H9 (cell line): ENCODE measurements around the gene PFN1. TPM values are rescaled to one million over a fixed set of nuclear protein-coding genes. Genes with fewer than 3 reads are reported as not detected.

ENCODE experiments used
- DNase-seq: peaks from one replicate; pipeline ENCODE4 v3.0.0-alpha.2; 2017
- H2AFZ ChIP-seq: one replicate; pipeline ENCODE4 v1.6.1; 2013; ENCODE audit warnings: mild to moderate bottlenecking, low read length, control low read depth, moderate library complexity
- H2AK5ac ChIP-seq: 2 replicates; pipeline ENCODE4 v1.6.1; 2013; ENCODE audit warnings: low read length, control low read depth, mixed read lengths; ENCODE audit not compliant: insufficient read length
- H2BK120ac ChIP-seq: one replicate; pipeline ENCODE4 v1.6.1; 2013; ENCODE audit warnings: low read depth, mild to moderate bottlenecking, low read length, control low read depth, inconsistent platforms; ENCODE audit not compliant: poor library complexity, severe bottlenecking
- H2BK12ac ChIP-seq: 2 replicates; pipeline ENCODE4 v1.6.1; 2013; ENCODE audit warnings: low read length, control low read depth, mixed read lengths, low read depth; ENCODE audit not compliant: insufficient read length
- H2BK15ac ChIP-seq: 2 replicates; pipeline ENCODE4 v1.6.1; 2013; ENCODE audit warnings: low read depth, low read length, control low read depth
- H2BK20ac ChIP-seq: one replicate; pipeline ENCODE4 v1.6.1; 2013; ENCODE audit warnings: low read depth, mild to moderate bottlenecking, low read length, control low read depth, inconsistent platforms; ENCODE audit not compliant: poor library complexity, severe bottlenecking
- H2BK5ac ChIP-seq: 2 replicates; pipeline ENCODE4 v1.6.1; 2013; ENCODE audit warnings: low read length, control low read depth, mixed read lengths; ENCODE audit not compliant: insufficient read length
- H3K14ac ChIP-seq: 2 replicates; pipeline ENCODE4 v1.6.1; 2013; ENCODE audit warnings: low read length, control low read depth; ENCODE audit not compliant: insufficient read depth
- H3K18ac ChIP-seq: 2 replicates; pipeline ENCODE4 v1.6.1; 2013; ENCODE audit warnings: low read depth, mild to moderate bottlenecking, mixed read lengths, low read length, control low read depth; ENCODE audit not compliant: insufficient read length
- H3K23ac ChIP-seq: 2 replicates; pipeline ENCODE4 v1.6.1; 2013; ENCODE audit warnings: low read length, control low read depth, mixed read lengths, low read depth; ENCODE audit not compliant: insufficient read length
- H3K23me2 ChIP-seq: 2 replicates; pipeline ENCODE4 v1.6.1; 2013; ENCODE audit warnings: low read depth, mild to moderate bottlenecking, mixed read lengths, low read length, control low read depth; ENCODE audit not compliant: insufficient read length, poor library complexity, severe bottlenecking
- H3K27ac ChIP-seq: 2 replicates; pipeline ENCODE4 v1.5.1; 2013; ENCODE audit warnings: low read length, control low read depth, mixed read lengths, low read depth; ENCODE audit not compliant: insufficient read length
- H3K27me3 ChIP-seq: 2 replicates; pipeline ENCODE4 v1.6.1; 2013; ENCODE audit warnings: low read length, control low read depth, inconsistent platforms; ENCODE audit not compliant: insufficient read depth
- H3K4ac ChIP-seq: 2 replicates; pipeline ENCODE4 v1.6.1; 2013; ENCODE audit warnings: low read depth, mild to moderate bottlenecking, control low read depth, inconsistent platforms, low read length, moderate library complexity
- H3K4me1 ChIP-seq: 2 replicates; pipeline ENCODE4 v1.6.1; 2013; ENCODE audit warnings: low read length, control low read depth, inconsistent platforms; ENCODE audit not compliant: insufficient read depth
- H3K4me2 ChIP-seq: 2 replicates; pipeline ENCODE4 v1.6.1; 2013; ENCODE audit warnings: low read length, control low read depth, mixed read lengths; ENCODE audit not compliant: insufficient read length, insufficient read depth
- H3K56ac ChIP-seq: 2 replicates; pipeline ENCODE4 v1.6.1; 2013; ENCODE audit warnings: low read depth, mild to moderate bottlenecking, mixed read lengths, low read length, control low read depth; ENCODE audit not compliant: insufficient read length
- H3K79me1 ChIP-seq: 2 replicates; pipeline ENCODE4 v1.6.1; 2013; ENCODE audit warnings: low read depth, mild to moderate bottlenecking, moderate library complexity, low read length, control low read depth, inconsistent platforms; ENCODE audit not compliant: insufficient read depth, poor library complexity, severe bottlenecking
- H3K79me2 ChIP-seq: 2 replicates; pipeline ENCODE4 v1.6.1; 2013; ENCODE audit warnings: low read length, control low read depth, inconsistent platforms; ENCODE audit not compliant: insufficient read depth
- H3K9ac ChIP-seq: 2 replicates; pipeline ENCODE4 v1.6.1; 2013; ENCODE audit warnings: low read length, control low read depth, mixed read lengths; ENCODE audit not compliant: insufficient read length; ENCODE audit errors: extremely low read depth
- H3K9me3 ChIP-seq: one replicate; pipeline ENCODE4 v1.6.1; 2013; ENCODE audit warnings: low read depth, low read length, inconsistent platforms; ENCODE audit not compliant: control insufficient read depth
- H3T11ph ChIP-seq: one replicate; pipeline ENCODE4 v1.6.1; 2013; ENCODE audit warnings: mild to moderate bottlenecking, low read length, control low read depth, inconsistent platforms
- H4K20me1 ChIP-seq: one replicate; pipeline ENCODE4 v1.6.1; 2013; ENCODE audit not compliant: control insufficient read depth, insufficient read length, insufficient read depth
- H4K5ac ChIP-seq: 2 replicates; pipeline ENCODE4 v1.6.1; 2013; ENCODE audit warnings: low read depth, mild to moderate bottlenecking, mixed read lengths, low read length, control low read depth; ENCODE audit not compliant: insufficient read length
- H4K8ac ChIP-seq: replicated peaks from 2 replicates; pipeline ENCODE4 v1.6.1; 2013; ENCODE audit warnings: low read length, control low read depth, mixed read lengths, low read depth; ENCODE audit not compliant: insufficient read length
- H4K91ac ChIP-seq: 2 replicates; pipeline ENCODE4 v1.6.1; 2013; ENCODE audit warnings: low read depth, mild to moderate bottlenecking, moderate library complexity, mixed read lengths, low read length, control low read depth; ENCODE audit not compliant: insufficient read length
- H3K27ac Mint-ChIP-seq, 3 experiments: 2 replicates in 2 of 3; 3 replicates in 1 of 3; pipeline ENCODE4 v1.8.0; 2020 to 2021; ENCODE audit warnings: mixed read lengths in 3 of 3, mild to moderate bottlenecking in 1 of 3, moderate library complexity in 1 of 3
- H3K27me3 Mint-ChIP-seq: 2 replicates; pipeline ENCODE4 v1.8.0; 2021; ENCODE audit warnings: low read depth, mild to moderate bottlenecking, moderate library complexity, mixed read lengths
- H3K36me3 Mint-ChIP-seq, 3 experiments: 2 replicates in 2 of 3; 3 replicates in 1 of 3; pipeline ENCODE4 v1.8.0; 2020 to 2021; ENCODE audit warnings: low read depth in 3 of 3, mixed read lengths in 3 of 3; ENCODE audit not compliant: insufficient read depth in 1 of 3
- H3K4me1 Mint-ChIP-seq, 2 experiments: 2 replicates each; pipeline ENCODE4 v1.8.0; 2020; ENCODE audit warnings: mixed read lengths in 2 of 2
- H3K4me3 Mint-ChIP-seq, 2 experiments: 2 replicates in 1 of 2; 3 replicates in 1 of 2; pipeline ENCODE4 v1.8.0; 2020 to 2021; ENCODE audit warnings: mild to moderate bottlenecking in 2 of 2, mixed read lengths in 2 of 2, moderate library complexity in 1 of 2
- H3K9me3 Mint-ChIP-seq, 2 experiments: 2 replicates in 1 of 2; 3 replicates in 1 of 2; pipeline ENCODE4 v1.8.0; 2020; ENCODE audit warnings: mild to moderate bottlenecking in 2 of 2, mixed read lengths in 2 of 2, moderate library complexity in 1 of 2
- CTCF ChIP-seq: fragments of 200-600 bp; sonication (generic); conservative IDR thresholded peaks from 3 replicates; pipeline ENCODE4 v1.8.0; 2021; ENCODE audit warnings: antibody characterized with exemption, mild to moderate bottlenecking
- WGBS: extraction: QIAGEN DNeasy Blood & Tissue Kit; methylation state at CpG from one replicate; pipeline ENCODE4 v1.1.7; 2013; ENCODE audit warnings: missing lambda C conversion rate, low lambda C conversion rate, mixed read lengths; ENCODE audit not compliant: insufficient read length; ENCODE audit errors: extremely low coverage; 5-methylcytosine and 5-hydroxymethylcytosine counted together
- total RNA-seq: library from RNA; stranded (reverse); gene quantifications from 2 replicates; pipeline ENCODE4 v1.2.1, GENCODE V29; 2021

PFN1 gene
- total RNA-seq, 1 experiment from 2014 or later = 1,149 TPM

DNA sequence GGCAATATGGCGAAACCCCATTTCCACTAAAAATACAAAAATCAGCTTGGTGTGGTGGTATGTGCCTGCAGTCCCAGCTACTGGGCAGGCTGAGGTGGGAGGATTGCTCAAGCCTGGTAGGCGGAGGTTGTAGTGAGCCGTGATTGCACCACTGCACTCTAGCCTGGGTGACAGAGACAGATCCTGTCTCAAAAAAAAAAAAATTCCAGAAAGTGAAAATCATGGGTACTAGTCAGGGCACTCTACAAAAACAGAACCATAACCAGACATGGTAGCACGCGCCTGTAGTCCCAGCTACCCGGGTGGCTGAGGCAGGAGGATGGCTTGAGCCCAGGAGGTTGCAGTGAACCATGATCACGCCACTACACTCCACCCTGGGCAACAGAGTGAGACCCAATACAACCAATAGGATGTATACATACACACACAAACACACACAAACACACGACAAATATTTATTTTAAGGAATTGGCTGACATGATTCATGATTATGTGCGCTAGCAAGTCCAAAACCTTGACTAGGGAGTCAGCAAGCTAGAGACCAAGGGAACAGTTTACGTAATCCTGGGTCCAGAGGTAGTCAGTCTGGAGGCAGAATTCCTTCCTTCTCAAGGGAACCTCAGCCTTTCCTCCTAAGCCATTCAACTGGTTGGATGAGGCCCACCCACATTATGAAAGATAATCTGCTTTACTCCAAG lies 27.8 kb downstream of the PFN1 start:
- no peaks in the 10 kb centered on the region for H3K79me2 ChIP-seq
- H2BK12ac ChIP-seq = no peak overlapping the region
- no peak overlapping the region for H3K4me2 ChIP-seq
- no peak overlapping the region for H4K8ac ChIP-seq
- H3K27ac ChIP-seq = no peak overlapping the region
- H2AFZ ChIP-seq = no peak overlapping the region
- H4K5ac ChIP-seq = no peak overlapping the region
- H3K27ac Mint-ChIP-seq = no peak overlapping the region
- H3K9me3 Mint-ChIP-seq = no peaks in the 10 kb centered on the region
- no CpG with 5 or more reads among the region's 10 CpGs for WGBS
- no peak overlapping the region for H2BK20ac ChIP-seq
- peaks cover 3% of the 10 kb centered on the region; the same call in 1 of the 2 replicates for H3K4me1 ChIP-seq
- H3K36me3 Mint-ChIP-seq = no peaks in the 10 kb centered on the region
- H3K23ac ChIP-seq = no peak overlapping the region
- no peak overlapping the region for H4K91ac ChIP-seq
- no peak for TF ChIP-seq CTCF
- no peaks in the 10 kb centered on the region; the same call in 1 of the 2 replicates for H3K27me3 Mint-ChIP-seq
- peaks cover 7% of the 10 kb centered on the region in 2 experiments for H3K4me1 Mint-ChIP-seq
- H3K4ac ChIP-seq = no peak overlapping the region
- H3K23me2 ChIP-seq = no peaks in the 10 kb centered on the region
- H4K20me1 ChIP-seq = no peaks in the 10 kb centered on the region
- H3K9ac ChIP-seq = no peak overlapping the region
- DNase-seq = no peak
- H2BK120ac ChIP-seq = no peak overlapping the region
- H3K27me3 ChIP-seq = no peaks in the 10 kb centered on the region
- H3K56ac ChIP-seq = no peak overlapping the region
- H3K18ac ChIP-seq = no peak overlapping the region
- H2BK5ac ChIP-seq = no peak overlapping the region
- H3K79me1 ChIP-seq = no peaks in the 10 kb centered on the region
- H2BK15ac ChIP-seq = no peak overlapping the region
- no peaks in the 10 kb centered on the region for H3K9me3 ChIP-seq
- H3T11ph ChIP-seq = no peak overlapping the region
- H3K14ac ChIP-seq = no peak overlapping the region
- no peak overlapping the region for H2AK5ac ChIP-seq
- no peak overlapping the region for H3K4me3 Mint-ChIP-seq
